Breast epithelium (tissue), 3 donors: Measurements from ENCODE around the gene MAPK8.

ENCODE experiments used
- POLR2A ChIP-seq: fragments of 450-650 bp; IDR thresholded peaks from one replicate; pipeline ENCODE4 v1.6.1; 2016; ENCODE audit warnings: antibody characterized with exemption, mild to moderate bottlenecking, moderate library complexity
- TF ChIP-seq, protein P1 (sequence below), 3 donors: fragments of 450-650 bp; IDR thresholded peaks; one replicate each; pipeline ENCODE4 v1.5.1; 2016 to 2017; ENCODE audit warnings: antibody characterized with exemption in 3 of 3, mild to moderate bottlenecking in 3 of 3, moderate library complexity in 3 of 3

DNA sequence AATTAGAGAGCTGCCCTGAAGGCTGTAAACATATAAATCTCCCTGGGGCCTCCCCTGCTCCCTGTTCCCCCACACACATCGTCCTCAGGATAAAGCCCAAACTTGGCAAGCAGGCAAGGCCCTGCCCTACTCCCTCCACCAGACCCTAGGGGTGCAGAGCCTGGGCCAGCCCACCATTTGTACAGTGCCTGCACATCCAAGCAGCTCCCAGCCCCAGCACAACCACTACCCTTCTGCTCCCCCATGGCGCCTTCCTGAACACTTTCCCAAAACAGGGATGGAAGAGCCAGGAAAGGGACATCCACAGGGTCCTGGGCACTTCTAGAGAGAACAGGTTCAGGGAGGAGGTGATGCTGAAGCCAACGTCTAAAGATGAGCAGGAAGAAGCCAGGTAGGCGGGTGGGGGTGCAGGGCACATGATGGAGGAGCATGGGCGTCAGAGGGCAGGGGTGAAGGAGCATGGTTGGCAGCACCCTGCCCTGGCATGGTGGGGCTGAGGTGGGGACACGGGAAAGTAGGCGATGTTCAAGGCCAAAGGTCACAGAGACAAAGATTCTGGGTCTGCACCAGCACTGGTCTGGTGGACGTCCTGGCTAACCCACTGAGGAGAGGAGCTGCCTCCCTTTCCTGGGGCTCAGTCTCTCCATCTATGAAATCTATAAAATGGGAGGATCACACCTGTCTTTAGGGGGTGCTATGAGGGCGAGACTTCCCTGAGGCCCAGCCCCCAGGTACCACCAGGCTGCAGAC is 157.8 kb downstream of the MAPK8 start:
- TF ChIP-seq, protein P1, sequence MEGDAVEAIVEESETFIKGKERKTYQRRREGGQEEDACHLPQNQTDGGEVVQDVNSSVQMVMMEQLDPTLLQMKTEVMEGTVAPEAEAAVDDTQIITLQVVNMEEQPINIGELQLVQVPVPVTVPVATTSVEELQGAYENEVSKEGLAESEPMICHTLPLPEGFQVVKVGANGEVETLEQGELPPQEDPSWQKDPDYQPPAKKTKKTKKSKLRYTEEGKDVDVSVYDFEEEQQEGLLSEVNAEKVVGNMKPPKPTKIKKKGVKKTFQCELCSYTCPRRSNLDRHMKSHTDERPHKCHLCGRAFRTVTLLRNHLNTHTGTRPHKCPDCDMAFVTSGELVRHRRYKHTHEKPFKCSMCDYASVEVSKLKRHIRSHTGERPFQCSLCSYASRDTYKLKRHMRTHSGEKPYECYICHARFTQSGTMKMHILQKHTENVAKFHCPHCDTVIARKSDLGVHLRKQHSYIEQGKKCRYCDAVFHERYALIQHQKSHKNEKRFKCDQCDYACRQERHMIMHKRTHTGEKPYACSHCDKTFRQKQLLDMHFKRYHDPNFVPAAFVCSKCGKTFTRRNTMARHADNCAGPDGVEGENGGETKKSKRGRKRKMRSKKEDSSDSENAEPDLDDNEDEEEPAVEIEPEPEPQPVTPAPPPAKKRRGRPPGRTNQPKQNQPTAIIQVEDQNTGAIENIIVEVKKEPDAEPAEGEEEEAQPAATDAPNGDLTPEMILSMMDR (IDR thresholded peaks at IDR 0.05): no peak
- no peak for TF ChIP-seq POLR2A
